Measurements from ENCODE around the gene ELP1.
"Not testable (repeated sequence)": the region's sequence is repeated elsewhere in the genome, so short reads cannot be mapped to it uniquely, and the experiment has no call there.

Gene ELP1

DNA sequence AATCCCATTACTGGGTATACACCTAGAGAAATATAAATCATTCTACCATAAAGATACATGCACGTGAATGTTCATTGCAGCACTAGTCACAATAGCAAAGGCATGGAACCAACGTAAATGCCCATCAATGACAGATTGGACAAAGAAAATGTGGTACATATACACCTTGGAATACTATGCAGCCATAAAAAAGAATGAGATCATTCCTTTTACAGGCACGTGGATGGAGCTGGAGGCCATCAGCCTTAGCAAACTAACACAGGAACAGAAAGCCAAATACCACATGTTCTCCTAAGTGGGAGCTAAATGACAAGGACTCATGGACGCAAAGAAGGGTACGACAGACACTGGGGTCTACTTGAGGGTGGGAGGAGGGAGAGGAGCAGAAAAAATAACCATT lies 94.4 kb downstream of the ELP1 start:
- not testable (repeated sequence) for H3K27ac ChIP-seq (ENCODE audit: low read depth, low read length); H3K79me1 ChIP-seq (ENCODE audit: low read length); H3K18ac ChIP-seq (ENCODE audit: low read length); H3K27me3 ChIP-seq (ENCODE audit: insufficient read depth, low read length, poor library complexity); H3K4me2 ChIP-seq (ENCODE audit: low read length); H2BK15ac ChIP-seq (replicated peaks; ENCODE audit: low read depth); H2BK120ac ChIP-seq (ENCODE audit: low read depth, low read length); H2BK5ac ChIP-seq (ENCODE audit: low read length); H3K23ac ChIP-seq (ENCODE audit: low read length); H2AK5ac ChIP-seq (ENCODE audit: low read length); H4K5ac ChIP-seq (ENCODE audit: low read length); H3K4ac ChIP-seq (ENCODE audit: low read depth, low read length); H3K36me3 ChIP-seq (ENCODE audit: control insufficient read depth, insufficient read depth, low read length); H3K4me3 ChIP-seq (ENCODE audit: low read length); H3K9ac ChIP-seq (ENCODE audit: low read length); H4K8ac ChIP-seq (ENCODE audit: low read depth, low read length); H3K56ac ChIP-seq (ENCODE audit: low read length); H3K79me2 ChIP-seq (ENCODE audit: control insufficient read depth, insufficient read depth, low read length); DNase-seq; H3K4me1 ChIP-seq (ENCODE audit: control insufficient read depth, low read depth, low read length)
- no CpG with 5 or more reads among the region's 5 CpGs for WGBS (ENCODE audit: extremely low coverage, insufficient coverage, low lambda C conversion rate)

DNA sequence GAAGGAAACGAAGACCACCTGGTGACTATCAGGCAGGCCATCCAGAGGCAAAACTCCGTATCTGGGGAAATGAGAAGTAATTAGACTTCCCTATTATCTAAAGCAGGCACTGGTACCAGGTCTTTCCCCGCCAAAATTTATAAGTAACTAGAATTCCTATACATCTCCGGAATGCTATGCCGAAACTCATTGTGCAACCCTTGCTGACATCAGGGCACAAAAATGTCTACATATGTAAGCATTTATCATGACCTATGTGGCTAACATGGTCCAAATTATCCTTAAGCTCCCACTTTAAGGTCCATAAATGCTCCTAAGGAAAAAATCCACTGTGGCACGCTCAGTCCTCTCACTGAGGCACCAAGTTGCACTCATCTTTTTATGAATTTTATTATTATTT lies 95.9 kb downstream of the ELP1 start:
- Histone ChIP-seq H4K8ac (ENCODE audit: low read depth, low read length) (no peak overlapping the region), H3K4me2 (ENCODE audit: low read length) (no peak overlapping the region), H3K9ac (ENCODE audit: low read length) (no peak overlapping the region), H2BK120ac (ENCODE audit: low read depth, low read length) (no peak overlapping the region), H3K4me1 (ENCODE audit: control insufficient read depth, low read depth, low read length) (no peaks in the 10 kb centered on the region), H2BK5ac (ENCODE audit: low read length) (no peak overlapping the region), H3K79me2 (ENCODE audit: control insufficient read depth, insufficient read depth, low read length) (no peaks in the 10 kb centered on the region), H3K4me3 (ENCODE audit: low read length) (no peak overlapping the region), H3K18ac (ENCODE audit: low read length) (no peak overlapping the region), H4K5ac (ENCODE audit: low read length) (no peak overlapping the region), H3K4ac (ENCODE audit: low read depth, low read length) (no peak overlapping the region), H3K79me1 (ENCODE audit: low read length) (no peaks in the 10 kb centered on the region), H3K27me3 (ENCODE audit: insufficient read depth, low read length, poor library complexity) (no peaks in the 10 kb centered on the region), H3K27ac (ENCODE audit: low read depth, low read length) (no peak overlapping the region), H3K56ac (ENCODE audit: low read length) (no peak overlapping the region), H3K36me3 (ENCODE audit: control insufficient read depth, insufficient read depth, low read length) (no peaks in the 10 kb centered on the region), H2AK5ac (ENCODE audit: low read length) (no peak overlapping the region), H3K23ac (ENCODE audit: low read length) (no peak overlapping the region), H2BK15ac (replicated peaks; ENCODE audit: low read depth) (no peak overlapping the region)
- peak; percentile 35 for DNase-seq
- WGBS (ENCODE audit: extremely low coverage, insufficient coverage, low lambda C conversion rate): no CpG with 5 or more reads among the region's 6 CpGs

GRCh38 chr9:108837530-108837929 lies 96.4 kb downstream of the ELP1 start:
- no peak overlapping the region for H3K56ac ChIP-seq (ENCODE audit: low read length)

DNA sequence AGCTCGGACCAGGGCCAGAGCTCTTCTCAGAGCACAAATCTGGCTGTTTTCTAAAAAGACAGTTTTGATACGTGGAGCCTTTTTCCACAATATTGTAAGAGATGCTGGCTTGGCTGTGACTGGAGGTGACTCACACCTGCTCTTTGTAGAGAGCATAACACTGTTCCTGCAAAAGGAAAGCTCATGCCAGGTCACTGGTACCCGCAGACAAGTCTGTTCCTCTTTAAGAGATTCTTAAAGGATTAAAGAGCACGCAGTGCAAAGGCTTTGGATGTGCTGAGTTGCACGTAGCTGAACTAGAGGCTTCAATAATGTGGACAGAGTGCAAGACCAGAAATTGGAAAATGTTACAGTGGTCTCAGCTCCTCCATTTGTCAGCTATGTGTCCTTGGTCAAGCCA lies 97.1 kb downstream of the ELP1 start:
- Histone ChIP-seq H3K79me2 (ENCODE audit: control insufficient read depth, insufficient read depth, low read length) (no peaks in the 10 kb centered on the region), H3K4me1 (ENCODE audit: control insufficient read depth, low read depth, low read length) (no peaks in the 10 kb centered on the region), H3K4ac (ENCODE audit: low read depth, low read length) (no peak overlapping the region), H3K9ac (ENCODE audit: low read length) (no peak overlapping the region), H4K8ac (ENCODE audit: low read depth, low read length) (no peak overlapping the region), H2BK15ac (replicated peaks; ENCODE audit: low read depth) (no peak overlapping the region), H3K36me3 (ENCODE audit: control insufficient read depth, insufficient read depth, low read length) (no peaks in the 10 kb centered on the region), H2AK5ac (ENCODE audit: low read length) (no peak overlapping the region), H3K27ac (ENCODE audit: low read depth, low read length) (no peak overlapping the region), H3K79me1 (ENCODE audit: low read length) (no peaks in the 10 kb centered on the region), H3K23ac (ENCODE audit: low read length) (no peak overlapping the region), H3K4me2 (ENCODE audit: low read length) (no peak overlapping the region), H3K27me3 (ENCODE audit: insufficient read depth, low read length, poor library complexity) (no peaks in the 10 kb centered on the region), H2BK5ac (ENCODE audit: low read length) (no peak overlapping the region), H3K56ac (ENCODE audit: low read length) (no peak overlapping the region), H3K18ac (ENCODE audit: low read length) (no peak overlapping the region), H3K4me3 (ENCODE audit: low read length) (no peak overlapping the region), H2BK120ac (ENCODE audit: low read depth, low read length) (no peak overlapping the region), H4K5ac (ENCODE audit: low read length) (no peak overlapping the region)
- WGBS (ENCODE audit: extremely low coverage, insufficient coverage, low lambda C conversion rate): no CpG with 5 or more reads among the region's 5 CpGs
- DNase-seq: no peak

More at GRCh38 chr9:108837530-108837929, 96.4 kb downstream of the ELP1 start:
- Histone ChIP-seq H3K23ac (ENCODE audit: low read length) (no peak overlapping the region), H3K4me1 (ENCODE audit: control insufficient read depth, low read depth, low read length) (no peaks in the 10 kb centered on the region), H2BK5ac (ENCODE audit: low read length) (no peak overlapping the region), H3K9ac (ENCODE audit: low read length) (no peak overlapping the region), H3K27me3 (ENCODE audit: insufficient read depth, low read length, poor library complexity) (no peaks in the 10 kb centered on the region), H3K4ac (ENCODE audit: low read depth, low read length) (no peak overlapping the region), H3K4me3 (ENCODE audit: low read length) (no peak overlapping the region), H3K36me3 (ENCODE audit: control insufficient read depth, insufficient read depth, low read length) (no peaks in the 10 kb centered on the region), H4K5ac (ENCODE audit: low read length) (no peak overlapping the region), H2BK15ac (replicated peaks; ENCODE audit: low read depth) (no peak overlapping the region), H4K8ac (ENCODE audit: low read depth, low read length) (no peak overlapping the region), H3K79me1 (ENCODE audit: low read length) (no peaks in the 10 kb centered on the region), H3K4me2 (ENCODE audit: low read length) (no peak overlapping the region), H3K18ac (ENCODE audit: low read length) (no peak overlapping the region), H3K27ac (ENCODE audit: low read depth, low read length) (no peak overlapping the region), H3K79me2 (ENCODE audit: control insufficient read depth, insufficient read depth, low read length) (no peaks in the 10 kb centered on the region), H2AK5ac (ENCODE audit: low read length) (no peak overlapping the region), H2BK120ac (ENCODE audit: low read depth, low read length) (no peak overlapping the region)
- WGBS (ENCODE audit: extremely low coverage, insufficient coverage, low lambda C conversion rate): no CpG with 5 or more reads among the region's 4 CpGs
- no peak for DNase-seq

DNA sequence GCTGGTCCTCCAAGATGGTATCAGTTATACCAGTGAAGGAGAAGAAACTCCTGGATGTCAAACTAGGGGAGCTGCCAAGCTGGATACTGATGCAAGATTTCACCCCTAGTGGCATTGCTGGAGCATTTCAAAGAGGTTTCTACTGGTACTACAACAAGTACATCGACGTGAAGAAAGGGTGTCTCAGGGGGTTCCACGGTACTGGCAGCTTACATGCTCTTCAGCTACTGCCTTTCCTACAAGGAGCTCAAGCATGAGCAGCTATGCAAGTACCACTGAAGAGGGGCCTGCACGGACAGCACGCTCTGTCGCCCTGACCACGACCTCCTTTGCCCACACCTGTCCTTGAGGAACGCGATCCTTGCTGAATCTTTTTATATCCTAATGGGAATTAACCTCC lies 97.6 kb downstream of the ELP1 start:
- H3K4me1 ChIP-seq (ENCODE audit: control insufficient read depth, low read depth, low read length): no peaks in the 10 kb centered on the region
- H3K79me2 ChIP-seq (ENCODE audit: control insufficient read depth, insufficient read depth, low read length): no peaks in the 10 kb centered on the region
- no CpG with 5 or more reads among the region's 9 CpGs for WGBS (ENCODE audit: extremely low coverage, insufficient coverage, low lambda C conversion rate)
- no peak overlapping the region for H2BK120ac ChIP-seq (ENCODE audit: low read depth, low read length)
- no peak overlapping the region for H3K4me2 ChIP-seq (ENCODE audit: low read length)
- no peak overlapping the region for H3K4me3 ChIP-seq (ENCODE audit: low read length)
- no peaks in the 10 kb centered on the region for H3K27me3 ChIP-seq (ENCODE audit: insufficient read depth, low read length, poor library complexity)
- H4K8ac ChIP-seq (ENCODE audit: low read depth, low read length): no peak overlapping the region
- H3K4ac ChIP-seq (ENCODE audit: low read depth, low read length): no peak overlapping the region
- no peak overlapping the region for H3K18ac ChIP-seq (ENCODE audit: low read length)
- no peak overlapping the region for H2AK5ac ChIP-seq (ENCODE audit: low read length)
- DNase-seq: no peak
- no peak overlapping the region for H4K5ac ChIP-seq (ENCODE audit: low read length)
- H2BK5ac ChIP-seq (ENCODE audit: low read length): no peak overlapping the region
- H3K56ac ChIP-seq (ENCODE audit: low read length): no peak overlapping the region
- no peaks in the 10 kb centered on the region for H3K36me3 ChIP-seq (ENCODE audit: control insufficient read depth, insufficient read depth, low read length)
- H3K9ac ChIP-seq (ENCODE audit: low read length): no peak overlapping the region
- no peak overlapping the region for H3K23ac ChIP-seq (ENCODE audit: low read length)
- H2BK15ac ChIP-seq (replicated peaks; ENCODE audit: low read depth): no peak overlapping the region
- no peak overlapping the region for H3K27ac ChIP-seq (ENCODE audit: low read depth, low read length)
- H3K79me1 ChIP-seq (ENCODE audit: low read length): no peaks in the 10 kb centered on the region

- Histone ChIP-seq H3K56ac (ENCODE audit: low read length) (no peak overlapping the region), H3K9ac (ENCODE audit: low read length) (no peak overlapping the region), H3K36me3 (ENCODE audit: control insufficient read depth, insufficient read depth, low read length) (no peaks in the 10 kb centered on the region), H3K27me3 (ENCODE audit: insufficient read depth, low read length, poor library complexity) (no peaks in the 10 kb centered on the region), H3K79me2 (ENCODE audit: control insufficient read depth, insufficient read depth, low read length) (no peaks in the 10 kb centered on the region), H2AK5ac (ENCODE audit: low read length) (no peak overlapping the region), H2BK15ac (replicated peaks; ENCODE audit: low read depth) (no peak overlapping the region), H2BK120ac (ENCODE audit: low read depth, low read length) (no peak overlapping the region), H3K79me1 (ENCODE audit: low read length) (no peaks in the 10 kb centered on the region), H3K4me2 (ENCODE audit: low read length) (no peak overlapping the region), H4K5ac (ENCODE audit: low read length) (no peak overlapping the region), H3K4ac (ENCODE audit: low read depth, low read length) (no peak overlapping the region), H3K4me1 (ENCODE audit: control insufficient read depth, low read depth, low read length) (no peaks in the 10 kb centered on the region), H3K18ac (ENCODE audit: low read length) (no peak overlapping the region), H3K4me3 (ENCODE audit: low read length) (no peak overlapping the region), H2BK5ac (ENCODE audit: low read length) (no peak overlapping the region), H3K27ac (ENCODE audit: low read depth, low read length) (no peak overlapping the region), H4K8ac (ENCODE audit: low read depth, low read length) (no peak overlapping the region), H3K23ac (ENCODE audit: low read length) (no peak overlapping the region)
- DNase-seq: peak; percentile 35
- no CpG with 5 or more reads among the region's 7 CpGs for WGBS (ENCODE audit: extremely low coverage, insufficient coverage, low lambda C conversion rate)
These were observed 98.1 kb downstream of the ELP1 start for GRCh38 chr9:108835831-108836230.

All from mesendoderm (in vitro differentiated cells).